ENCODE data around the gene PBX1. TPM values are rescaled to one million over a fixed set of nuclear protein-coding genes. Genes with fewer than 3 reads are reported as not detected.

Gene PBX1
- total and polyA plus RNA-seq, 10 of the 15 experiments (the other 5 are each of a cell fraction or from before 2014, with no cell fraction given), result 0.05 to 0.28 (median 0.11) TPM; not detected in 5

DNA sequence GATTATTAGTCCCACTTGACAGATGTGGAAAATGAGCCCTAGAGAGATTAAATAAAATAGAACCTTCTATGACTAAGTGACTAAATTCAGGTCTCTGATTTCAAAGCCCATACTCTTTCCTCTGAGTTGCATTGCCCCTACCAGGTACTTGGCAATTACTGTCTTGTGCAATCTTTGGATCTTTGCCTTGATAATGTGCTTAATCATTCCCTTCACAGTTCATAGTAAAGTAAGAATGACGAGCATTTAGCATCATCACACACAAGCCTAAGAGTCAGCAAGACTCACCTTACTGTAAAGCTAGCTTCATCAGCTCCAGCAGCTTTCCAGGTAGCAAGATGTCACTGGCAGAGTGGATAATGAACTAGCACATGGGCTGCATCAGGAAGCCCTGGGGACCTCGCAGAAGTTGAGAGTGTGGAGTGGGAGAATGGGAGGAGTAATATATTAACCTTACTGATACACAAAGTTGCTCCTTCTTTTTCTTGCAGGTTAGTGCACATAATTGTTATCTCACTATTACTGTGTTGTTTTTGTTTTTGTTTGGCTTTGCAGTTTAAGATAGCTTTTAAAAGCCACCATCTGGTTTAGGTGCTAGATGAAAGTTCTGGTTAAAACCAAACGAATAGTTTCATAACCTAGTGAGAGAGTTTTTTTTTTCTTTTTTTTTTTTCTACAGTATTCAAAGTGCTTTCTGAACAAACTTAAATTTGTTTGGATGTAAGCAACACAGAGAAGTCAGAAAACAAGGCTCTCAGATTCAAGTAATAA lies 71.8 kb downstream of the PBX1 start:
- SMC1A ChIA-PET (ENCODE audit: uncharacterized antibody, unreplicated experiment), result interaction anchor here (1.1 kb wide), 1 partner anchor 157 kb away, joined by 3 read pairs; no protein-coding TSS in a partner anchor
- no peak for ATAC-seq
- Histone ChIP-seq H3K4me2 (ENCODE audit: control insufficient read depth, insufficient read depth) (no peak overlapping the region), H3K9me3 (replicated peaks; ENCODE audit: control insufficient read depth, insufficient read depth, low read length) (no peaks in the 10 kb centered on the region), H3K27me3 (replicated peaks in 1 of 2; ENCODE audit: control insufficient read depth in 2 of 2, insufficient read depth in 2 of 2, low read length in 1 of 2) (no peaks in the 10 kb centered on the region), H4K20me1 (ENCODE audit: control insufficient read depth, insufficient read depth) (no peaks in the 10 kb centered on the region), H3K36me3 (ENCODE audit: control insufficient read depth in 2 of 2, insufficient read depth in 2 of 2, low read length in 1 of 2) (no peaks in the 10 kb centered on the region), H3K27ac (ENCODE audit: control insufficient read depth, insufficient read depth) (no peak overlapping the region), H2AFZ (ENCODE audit: control insufficient read depth, low read depth, low read length) (no peak overlapping the region), H3K79me2 (ENCODE audit: control insufficient read depth, insufficient read depth, low read length) (no peaks in the 10 kb centered on the region), H3K4me1 (ENCODE audit: control insufficient read depth, insufficient read depth, low read length) (no peaks in the 10 kb centered on the region), H3K9ac (ENCODE audit: control insufficient read depth, insufficient read depth, low read length) (no peak overlapping the region), H3K4me3 (no peak overlapping the region)
- POLR2A ChIA-PET, result no interaction called here
- no TSS peak for BruUV-seq (replicated peaks)
- no peak for FAIRE-seq
- DNase-seq (ENCODE audit: low read depth, low spot score), result no peak
- CTCF ChIA-PET, result interaction anchor here (0.7 to 0.8 kb wide), 2 partner anchors 43 to 413 kb away, joined by 3 to 4 read pairs; no protein-coding TSS in a partner anchor
- intact Hi-C loops (cut with micrococcal nuclease; ENCODE audit: unreplicated experiment) (no loop called here), in situ Hi-C loops (cut with MboI) (no loop called here)
- WGBS (ENCODE audit: insufficient coverage, insufficient replicate concordance, low lambda C conversion rate, missing lambda C conversion rate), result 0% methylated on average over 3 of the region's 3 CpGs
- RAD21 ChIA-PET (ENCODE audit: unreplicated experiment), result no interaction called here
- TF ChIP-seq ZNF274 (IDR thresholded peaks at IDR 0.05; ENCODE audit: insufficient read depth, insufficient read length) (no peak), GATAD2B (conservative IDR thresholded peaks at IDR 0.05; ENCODE audit: low read depth) (no peak), HDGF (IDR thresholded peaks at IDR 0.05) (no peak), NR2C2 (IDR thresholded peaks at IDR 0.05; ENCODE audit: borderline replicate concordance, control insufficient read depth, insufficient read length, low read depth) (no peak), CEBPB (IDR thresholded peaks at IDR 0.05; ENCODE audit: borderline replicate concordance in 1 of 2, low read depth in 2 of 2, low read length in 2 of 2) (no peak)
- TF ChIP-seq, protein P1, sequence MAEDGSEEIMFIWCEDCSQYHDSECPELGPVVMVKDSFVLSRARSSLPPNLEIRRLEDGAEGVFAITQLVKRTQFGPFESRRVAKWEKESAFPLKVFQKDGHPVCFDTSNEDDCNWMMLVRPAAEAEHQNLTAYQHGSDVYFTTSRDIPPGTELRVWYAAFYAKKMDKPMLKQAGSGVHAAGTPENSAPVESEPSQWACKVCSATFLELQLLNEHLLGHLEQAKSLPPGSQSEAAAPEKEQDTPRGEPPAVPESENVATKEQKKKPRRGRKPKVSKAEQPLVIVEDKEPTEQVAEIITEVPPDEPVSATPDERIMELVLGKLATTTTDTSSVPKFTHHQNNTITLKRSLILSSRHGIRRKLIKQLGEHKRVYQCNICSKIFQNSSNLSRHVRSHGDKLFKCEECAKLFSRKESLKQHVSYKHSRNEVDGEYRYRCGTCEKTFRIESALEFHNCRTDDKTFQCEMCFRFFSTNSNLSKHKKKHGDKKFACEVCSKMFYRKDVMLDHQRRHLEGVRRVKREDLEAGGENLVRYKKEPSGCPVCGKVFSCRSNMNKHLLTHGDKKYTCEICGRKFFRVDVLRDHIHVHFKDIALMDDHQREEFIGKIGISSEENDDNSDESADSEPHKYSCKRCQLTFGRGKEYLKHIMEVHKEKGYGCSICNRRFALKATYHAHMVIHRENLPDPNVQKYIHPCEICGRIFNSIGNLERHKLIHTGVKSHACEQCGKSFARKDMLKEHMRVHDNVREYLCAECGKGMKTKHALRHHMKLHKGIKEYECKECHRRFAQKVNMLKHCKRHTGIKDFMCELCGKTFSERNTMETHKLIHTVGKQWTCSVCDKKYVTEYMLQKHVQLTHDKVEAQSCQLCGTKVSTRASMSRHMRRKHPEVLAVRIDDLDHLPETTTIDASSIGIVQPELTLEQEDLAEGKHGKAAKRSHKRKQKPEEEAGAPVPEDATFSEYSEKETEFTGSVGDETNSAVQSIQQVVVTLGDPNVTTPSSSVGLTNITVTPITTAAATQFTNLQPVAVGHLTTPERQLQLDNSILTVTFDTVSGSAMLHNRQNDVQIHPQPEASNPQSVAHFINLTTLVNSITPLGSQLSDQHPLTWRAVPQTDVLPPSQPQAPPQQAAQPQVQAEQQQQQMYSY (CRISPR knock-in tag; IDR thresholded peaks at IDR 0.05), result no peak
